NCI-H510A treated with DMSO at 0.1 percent for 48 hours (cell line): ENCODE results near the gene PARP12.
"Not testable (repeated sequence)": the region's sequence is repeated elsewhere in the genome, so short reads cannot be mapped to it uniquely, and the experiment has no call there.

ENCODE experiments used
- DNase-seq: peaks from one replicate; lab custom pipeline; 2025; lab: John Stamatoyannopoulos, UW

Gene PARP12, protein sequence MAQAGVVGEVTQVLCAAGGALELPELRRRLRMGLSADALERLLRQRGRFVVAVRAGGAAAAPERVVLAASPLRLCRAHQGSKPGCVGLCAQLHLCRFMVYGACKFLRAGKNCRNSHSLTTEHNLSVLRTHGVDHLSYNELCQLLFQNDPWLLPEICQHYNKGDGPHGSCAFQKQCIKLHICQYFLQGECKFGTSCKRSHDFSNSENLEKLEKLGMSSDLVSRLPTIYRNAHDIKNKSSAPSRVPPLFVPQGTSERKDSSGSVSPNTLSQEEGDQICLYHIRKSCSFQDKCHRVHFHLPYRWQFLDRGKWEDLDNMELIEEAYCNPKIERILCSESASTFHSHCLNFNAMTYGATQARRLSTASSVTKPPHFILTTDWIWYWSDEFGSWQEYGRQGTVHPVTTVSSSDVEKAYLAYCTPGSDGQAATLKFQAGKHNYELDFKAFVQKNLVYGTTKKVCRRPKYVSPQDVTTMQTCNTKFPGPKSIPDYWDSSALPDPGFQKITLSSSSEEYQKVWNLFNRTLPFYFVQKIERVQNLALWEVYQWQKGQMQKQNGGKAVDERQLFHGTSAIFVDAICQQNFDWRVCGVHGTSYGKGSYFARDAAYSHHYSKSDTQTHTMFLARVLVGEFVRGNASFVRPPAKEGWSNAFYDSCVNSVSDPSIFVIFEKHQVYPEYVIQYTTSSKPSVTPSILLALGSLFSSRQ

DNA sequence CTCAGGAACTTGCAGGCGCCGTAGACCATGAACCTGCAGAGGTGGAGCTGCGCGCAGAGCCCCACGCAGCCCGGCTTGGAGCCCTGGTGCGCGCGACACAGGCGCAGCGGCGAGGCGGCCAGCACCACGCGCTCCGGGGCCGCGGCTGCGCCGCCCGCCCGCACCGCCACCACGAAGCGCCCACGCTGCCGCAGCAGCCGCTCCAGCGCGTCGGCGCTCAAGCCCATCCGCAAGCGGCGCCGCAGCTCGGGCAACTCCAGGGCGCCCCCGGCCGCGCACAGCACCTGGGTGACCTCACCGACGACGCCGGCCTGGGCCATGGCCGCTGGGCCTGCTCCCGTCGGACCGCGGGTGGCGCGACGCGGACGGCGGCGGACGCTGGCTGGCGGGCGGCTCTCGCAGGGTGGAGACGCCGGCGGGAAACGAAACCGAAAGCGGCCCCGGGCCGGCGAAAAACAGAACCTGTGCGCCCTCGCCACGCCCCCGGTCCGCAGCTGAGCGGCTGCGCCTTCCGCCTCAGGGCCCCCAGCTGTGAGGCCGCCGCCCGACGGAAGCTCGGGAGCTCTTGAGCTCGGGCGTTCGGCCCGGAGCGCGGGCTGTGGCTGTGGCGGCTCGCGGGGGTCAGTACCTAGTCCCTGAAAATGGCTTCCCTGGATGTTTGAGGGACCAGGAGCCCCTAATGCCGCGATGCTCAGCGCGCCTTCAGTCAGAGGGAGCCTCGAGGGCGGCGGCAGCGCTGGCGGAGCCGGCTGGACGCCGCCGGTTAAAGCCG is at the start of gene PARP12:
PARP12 (minus strand) TSS at position 424 of the 772 bp plus-strand sequence; CDS start at position 320, 104 bp downstream.
- peak; percentile 65 for DNase-seq

DNA sequence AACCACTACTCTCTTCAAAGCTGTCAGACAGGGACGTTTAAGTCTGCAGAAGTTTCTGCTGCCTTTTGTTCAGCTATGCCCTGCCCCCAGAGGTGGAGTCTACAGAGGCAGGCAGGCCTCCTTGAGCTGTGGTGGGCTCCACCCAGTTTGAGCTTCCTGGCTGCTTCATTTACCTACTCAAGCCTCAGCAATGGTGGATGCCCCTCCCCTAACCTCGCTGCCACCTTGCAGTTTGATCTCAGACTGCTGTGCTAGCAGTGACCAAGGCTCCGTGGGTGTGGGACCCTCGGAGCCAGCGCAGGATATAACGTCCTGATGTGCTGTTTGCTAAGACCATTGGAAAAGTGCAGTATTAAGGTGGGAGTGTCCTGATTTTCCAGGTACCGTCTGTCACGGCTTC is 46.0 kb upstream of the PARP12 start:
- not testable (repeated sequence) for DNase-seq

DNA sequence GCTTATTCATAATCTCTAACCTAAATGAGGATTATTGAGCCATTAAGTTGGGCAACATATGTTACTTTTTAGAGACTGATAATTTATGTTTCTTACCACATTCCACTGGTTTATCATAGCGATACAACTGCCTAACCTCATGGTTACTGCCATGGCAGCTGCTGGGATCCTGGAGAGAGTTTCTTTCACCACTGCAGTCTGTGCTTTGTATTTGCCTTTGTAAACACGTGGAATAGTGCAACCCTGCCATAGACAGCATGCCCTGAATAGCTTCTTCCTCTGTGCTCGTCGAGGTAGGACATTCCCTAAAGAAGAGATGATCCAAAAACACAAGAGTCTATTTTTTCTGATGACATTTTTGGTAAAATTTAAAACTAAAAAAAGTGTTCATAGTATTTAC is 33.7 kb upstream of the PARP12 start:
- DNase-seq: no peak

GRCh38 chr7:140093375-140093774 is 30.6 kb upstream of the PARP12 start:
- no peak for DNase-seq

- DNase-seq: no peak
Measured at GRCh38 chr7:140085447-140085846, 22.7 kb upstream of the PARP12 start.

DNA sequence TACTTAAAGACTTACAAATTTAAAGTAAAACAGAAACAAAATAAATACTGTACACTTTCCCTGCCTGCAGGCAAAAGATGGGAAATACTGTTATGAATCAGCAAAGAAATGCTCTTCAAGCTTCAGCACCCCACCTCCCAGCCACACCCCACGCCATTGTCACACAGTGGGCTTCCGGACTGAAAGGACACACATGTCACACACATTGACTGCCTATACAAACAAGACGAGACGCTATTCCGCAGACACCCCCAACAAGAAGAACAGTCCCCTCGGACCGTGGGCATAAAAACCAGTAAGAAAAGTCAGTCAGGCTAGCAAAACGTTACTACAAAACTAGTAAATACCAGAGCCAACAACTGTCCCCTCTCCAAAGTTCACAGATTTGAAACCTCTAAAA is 22.2 kb upstream of the PARP12 start:
- no peak for DNase-seq

GRCh38 chr7:140084142-140084655 is 21.4 kb upstream of the PARP12 start:
- DNase-seq: no peak

DNA sequence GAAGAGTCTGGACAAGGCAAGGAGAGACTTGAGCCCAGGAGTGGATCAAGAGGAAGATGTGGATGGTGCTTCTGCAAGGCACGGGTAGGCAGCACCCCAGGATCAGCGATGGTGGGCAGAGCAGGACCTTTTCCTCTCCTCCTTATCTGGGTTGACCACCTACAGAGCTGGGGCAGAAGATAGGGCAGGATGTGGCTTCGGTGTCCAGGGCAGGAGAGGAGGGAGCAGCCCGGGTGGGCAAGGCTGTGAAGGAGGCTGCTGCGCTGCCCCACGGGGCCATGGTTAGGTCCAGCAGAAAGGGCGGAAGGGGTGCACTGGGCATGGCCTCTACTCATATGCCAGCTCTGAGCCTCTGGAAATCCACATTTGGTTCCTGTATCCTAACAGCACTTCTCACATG is 20.0 kb upstream of the PARP12 start:
- DNase-seq: no peak

DNA sequence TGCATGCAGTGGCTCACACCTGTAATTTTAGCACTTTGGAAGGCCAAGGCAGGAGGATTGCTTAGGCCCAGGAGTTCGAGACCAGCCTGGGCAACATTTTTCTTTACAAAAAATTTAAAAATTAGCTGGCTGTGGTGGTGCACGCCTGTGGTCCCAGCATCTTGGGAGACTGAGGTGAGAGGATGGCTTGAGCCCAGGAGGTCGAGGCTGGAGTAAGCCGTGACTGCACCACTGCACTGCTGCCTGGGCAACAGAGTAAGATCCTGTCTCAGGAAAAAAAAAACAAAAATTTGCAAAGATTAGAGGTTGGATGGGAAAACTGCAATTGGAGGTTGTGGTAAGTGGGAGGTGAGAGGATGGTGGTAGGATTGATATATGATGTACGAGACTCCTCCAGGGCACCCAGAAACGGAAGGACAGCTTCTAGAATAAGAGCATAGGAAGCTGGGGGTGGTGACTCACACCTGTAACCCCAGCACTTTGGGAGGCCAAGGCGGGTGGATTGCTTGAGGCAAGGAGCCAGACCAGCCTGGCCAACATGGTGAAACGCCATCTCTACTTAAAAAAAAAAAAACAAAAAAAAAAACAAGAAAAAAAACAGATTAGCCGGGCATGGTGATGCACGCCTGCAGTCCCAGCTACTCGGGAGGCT is 19.1 kb upstream of the PARP12 start:
- no peak for DNase-seq

GRCh38 chr7:140080919-140081318 is 18.2 kb upstream of the PARP12 start:
- no peak for DNase-seq

DNA sequence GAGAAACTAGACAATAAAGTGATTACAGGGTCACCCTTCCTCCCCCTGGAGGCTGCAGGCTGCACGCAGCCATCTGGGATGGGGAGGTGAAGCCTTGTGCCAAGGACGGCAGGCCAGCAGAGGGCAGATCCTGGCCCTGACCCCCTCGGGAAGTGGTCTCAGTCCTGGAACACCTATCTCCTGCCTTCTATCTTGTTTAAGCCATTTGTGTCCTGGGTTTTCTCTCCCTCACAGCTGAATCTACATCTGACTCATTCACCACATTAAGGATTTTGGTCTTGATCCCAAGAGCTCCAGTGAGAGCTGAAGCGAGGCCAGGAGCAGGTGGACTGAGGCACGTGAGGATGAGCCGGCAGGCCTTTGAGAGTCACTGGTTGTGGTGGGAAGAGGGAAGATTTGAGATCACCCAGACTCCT is 16.4 kb upstream of the PARP12 start:
- DNase-seq: no peak

GRCh38 chr7:140078392-140078791 is 15.6 kb upstream of the PARP12 start:
- DNase-seq: peak; percentile 11

DNA sequence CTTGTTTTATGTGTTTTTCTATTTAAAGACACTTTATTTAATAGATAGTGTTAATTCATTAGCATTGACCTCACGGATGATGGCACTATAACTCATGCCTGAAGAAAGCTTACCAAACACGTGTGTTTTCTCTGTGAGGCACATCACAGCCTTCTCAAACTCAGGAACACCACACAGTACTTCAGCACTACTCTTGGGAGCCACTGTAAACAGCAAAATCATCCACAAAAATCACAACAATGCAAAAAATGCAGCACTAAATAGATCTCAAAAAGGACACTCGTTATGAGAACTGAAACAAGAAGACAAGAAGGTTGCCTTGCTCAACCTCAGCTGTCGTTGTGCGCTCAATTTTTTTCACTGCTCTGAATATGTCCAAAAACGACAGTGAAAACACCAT is 12.0 kb upstream of the PARP12 start:
- DNase-seq: no peak

DNA sequence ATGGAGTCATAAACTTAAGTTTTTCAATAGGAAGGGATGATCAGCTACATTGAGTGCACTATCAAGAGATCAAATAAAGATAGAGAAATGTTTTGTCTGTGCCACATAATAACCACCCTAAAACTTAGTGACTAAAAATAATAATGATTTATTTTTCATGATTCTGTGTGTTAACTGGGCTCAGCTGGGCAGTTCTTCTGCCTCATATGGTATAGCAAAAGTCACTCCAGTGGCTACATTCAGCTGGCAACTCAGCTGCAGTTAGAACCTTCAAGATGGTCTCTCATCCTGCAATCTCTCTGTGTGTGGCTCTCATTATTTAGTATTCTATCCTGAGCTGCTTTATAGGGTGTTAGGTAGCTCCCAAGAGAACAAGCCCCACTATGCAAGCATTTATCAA is 7.8 kb upstream of the PARP12 start:
- DNase-seq: no peak

GRCh38 chr7:140069298-140069949 is 6.7 kb upstream of the PARP12 start:
- no peak for DNase-seq

DNA sequence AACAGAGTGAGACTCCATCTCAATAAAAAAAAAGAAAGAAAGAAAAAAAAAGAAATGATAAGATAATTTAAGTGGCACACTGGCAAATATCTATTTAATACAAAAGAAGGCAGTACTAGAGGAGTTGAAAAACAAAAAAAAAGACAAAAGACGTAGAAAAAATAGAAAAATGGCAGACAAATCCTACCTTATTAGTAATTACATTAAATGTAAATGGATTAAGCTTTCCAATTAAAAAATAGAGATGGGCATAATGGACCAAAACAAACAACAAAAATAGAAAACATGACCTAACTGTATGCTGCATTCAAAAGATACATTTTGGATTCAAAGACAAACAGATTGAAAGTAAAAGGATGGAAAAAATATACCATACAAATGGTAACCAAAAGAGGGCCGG is 5.3 kb upstream of the PARP12 start:
- no peak for DNase-seq

DNA sequence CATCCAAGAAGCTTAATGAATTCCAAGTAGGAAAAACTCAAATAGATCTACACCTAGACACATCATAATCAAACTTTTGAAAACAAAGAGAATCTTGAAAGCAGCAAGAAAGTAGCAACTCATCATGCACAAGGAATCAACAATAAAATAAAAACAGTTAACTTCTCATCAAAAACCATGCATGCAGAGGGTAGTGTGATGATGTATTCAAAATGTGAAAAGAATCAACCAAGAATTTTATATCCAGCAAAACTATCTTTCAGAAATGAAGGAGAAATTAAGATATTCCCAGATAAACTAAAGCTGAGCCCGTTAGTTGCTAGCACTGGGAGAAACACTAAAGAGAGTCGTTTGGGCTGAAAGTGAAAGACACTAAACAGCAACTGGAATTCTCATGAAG is 4.3 kb upstream of the PARP12 start:
- no peak for DNase-seq

- no peak for DNase-seq
Measured at GRCh38 chr7:140062118-140062527, 628 bp downstream of the PARP12 start.

DNA sequence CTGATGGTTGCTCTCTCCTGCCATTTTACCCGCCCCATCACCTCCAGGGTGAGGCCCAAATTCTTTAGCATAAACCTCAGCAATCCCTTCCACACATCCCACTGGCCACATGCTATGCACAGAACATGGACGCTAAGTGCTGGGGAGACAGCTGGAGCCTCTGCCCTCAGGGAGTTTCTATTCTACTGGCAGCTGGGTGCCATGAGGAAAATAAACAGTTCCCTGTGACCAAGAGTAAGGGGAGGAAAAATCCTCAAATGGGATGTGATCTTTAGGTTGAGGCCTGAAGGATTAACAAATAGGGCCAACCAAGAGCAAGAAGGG is 1.2 kb downstream of the PARP12 start:
- DNase-seq: no peak

DNA sequence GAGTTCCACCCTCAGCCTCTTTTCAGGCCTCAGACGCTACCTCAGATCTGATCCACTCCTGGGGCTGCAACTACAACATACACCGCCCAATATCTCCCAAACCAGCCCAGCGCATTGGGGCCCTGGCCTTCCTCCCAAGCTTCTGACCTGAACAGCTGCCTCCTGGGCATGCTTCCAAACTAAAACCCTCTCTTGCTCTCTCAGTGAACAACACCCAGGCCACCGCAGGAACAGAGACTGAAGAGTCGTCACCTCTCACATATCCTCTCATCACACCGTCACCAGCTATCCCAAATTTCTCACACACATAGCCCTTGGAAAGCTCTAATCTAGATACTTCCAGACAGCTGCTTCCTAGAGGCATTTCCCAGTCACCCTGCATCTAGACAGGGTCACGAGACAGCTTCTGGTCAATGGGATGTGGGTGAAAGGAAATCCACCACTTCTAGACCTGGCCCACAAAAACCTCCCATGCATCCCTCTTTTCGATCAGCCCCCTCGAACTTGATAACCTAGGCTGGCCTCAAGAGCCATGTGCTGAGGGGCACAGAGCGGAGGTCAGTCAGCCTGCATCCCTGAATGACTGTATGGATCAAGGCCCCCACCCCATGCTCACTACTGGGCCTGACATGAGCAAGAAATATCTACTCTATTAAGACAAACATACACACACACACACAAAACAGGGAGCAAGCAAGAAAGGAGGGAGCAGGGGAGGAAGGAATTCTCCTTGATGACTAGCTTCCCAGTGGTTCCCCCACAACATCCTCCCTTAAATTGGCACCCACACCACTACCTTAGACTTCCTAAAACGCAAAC is 1.8 kb downstream of the PARP12 start:
- peak; percentile 19 for DNase-seq

DNA sequence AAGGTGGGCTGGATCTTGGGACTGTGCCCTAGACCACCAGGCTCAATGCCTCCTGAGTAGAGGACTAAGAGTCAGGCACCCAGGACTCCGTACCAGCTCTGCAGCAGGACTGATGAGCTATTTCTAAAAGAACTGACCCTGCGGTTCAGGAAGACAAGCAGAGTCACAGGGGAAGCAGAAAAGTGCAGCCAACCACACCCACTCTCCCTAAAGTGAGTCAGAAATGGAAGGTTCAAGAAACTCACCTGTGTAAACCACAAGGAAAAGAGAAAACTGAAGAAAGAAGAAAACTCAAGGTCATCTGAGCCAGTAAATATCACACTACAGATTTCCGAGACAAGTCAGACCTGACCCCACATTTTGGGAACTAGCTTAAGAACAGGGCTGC is 2.5 kb downstream of the PARP12 start:
- DNase-seq: no peak
